SKM-1 treated with dmso at 0.1 percent for 144 hours (cell line): Measurements from ENCODE around the gene SORCS2.

Experiments
- DNase-seq: peaks from one replicate; lab custom pipeline; 2025; ENCODE audit not compliant: unreplicated experiment; lab: John Stamatoyannopoulos, UW

SORCS2 gene

DNA sequence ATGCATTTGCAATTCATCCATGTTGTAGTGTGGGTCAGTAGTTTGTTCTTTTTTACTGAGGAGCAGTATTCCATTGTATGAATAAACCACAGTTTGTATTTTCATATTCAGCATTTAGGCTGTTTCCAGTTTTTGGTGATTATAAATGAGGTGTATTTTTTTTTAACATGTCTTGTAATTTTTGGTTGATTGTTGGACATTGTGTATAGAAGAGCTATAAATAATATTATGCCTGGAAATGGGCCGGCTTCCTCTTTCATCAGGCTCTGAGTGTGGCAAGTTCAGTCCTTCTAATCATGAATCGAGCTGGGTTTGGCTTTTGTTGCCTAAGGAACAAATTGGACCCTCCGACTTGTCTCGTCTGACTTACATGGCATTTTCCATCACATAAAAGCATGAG lies 126.7 kb downstream of the SORCS2 start:
- no peak for DNase-seq

DNA sequence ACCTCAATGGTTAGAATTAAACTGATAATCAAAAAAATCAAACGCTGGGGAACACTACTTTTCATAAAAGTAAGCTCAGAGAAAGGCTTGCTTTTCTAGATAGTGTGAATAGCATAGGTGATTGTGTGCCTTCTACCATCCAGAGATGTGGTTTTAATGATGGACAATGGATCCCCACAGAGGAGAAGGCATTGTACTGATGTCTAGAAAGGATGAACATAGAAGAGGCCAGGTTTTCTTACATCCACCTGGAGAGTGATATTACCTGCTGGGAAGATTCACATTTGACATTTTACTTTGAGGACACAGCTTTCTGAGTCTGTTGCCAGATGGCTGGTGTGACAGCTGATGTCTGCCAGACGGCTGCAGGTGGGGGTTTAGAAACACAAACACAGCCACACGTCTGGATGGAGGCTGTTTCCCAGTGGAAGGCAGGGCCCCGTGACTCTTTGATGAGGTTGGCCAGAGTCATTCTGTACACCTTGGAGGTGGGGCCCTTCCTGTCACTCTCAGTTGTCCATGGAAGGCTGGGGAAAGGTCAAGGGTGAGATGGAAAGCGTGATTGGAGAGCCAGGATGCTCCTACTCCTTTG lies 128.0 kb downstream of the SORCS2 start:
- DNase-seq = no peak

DNA sequence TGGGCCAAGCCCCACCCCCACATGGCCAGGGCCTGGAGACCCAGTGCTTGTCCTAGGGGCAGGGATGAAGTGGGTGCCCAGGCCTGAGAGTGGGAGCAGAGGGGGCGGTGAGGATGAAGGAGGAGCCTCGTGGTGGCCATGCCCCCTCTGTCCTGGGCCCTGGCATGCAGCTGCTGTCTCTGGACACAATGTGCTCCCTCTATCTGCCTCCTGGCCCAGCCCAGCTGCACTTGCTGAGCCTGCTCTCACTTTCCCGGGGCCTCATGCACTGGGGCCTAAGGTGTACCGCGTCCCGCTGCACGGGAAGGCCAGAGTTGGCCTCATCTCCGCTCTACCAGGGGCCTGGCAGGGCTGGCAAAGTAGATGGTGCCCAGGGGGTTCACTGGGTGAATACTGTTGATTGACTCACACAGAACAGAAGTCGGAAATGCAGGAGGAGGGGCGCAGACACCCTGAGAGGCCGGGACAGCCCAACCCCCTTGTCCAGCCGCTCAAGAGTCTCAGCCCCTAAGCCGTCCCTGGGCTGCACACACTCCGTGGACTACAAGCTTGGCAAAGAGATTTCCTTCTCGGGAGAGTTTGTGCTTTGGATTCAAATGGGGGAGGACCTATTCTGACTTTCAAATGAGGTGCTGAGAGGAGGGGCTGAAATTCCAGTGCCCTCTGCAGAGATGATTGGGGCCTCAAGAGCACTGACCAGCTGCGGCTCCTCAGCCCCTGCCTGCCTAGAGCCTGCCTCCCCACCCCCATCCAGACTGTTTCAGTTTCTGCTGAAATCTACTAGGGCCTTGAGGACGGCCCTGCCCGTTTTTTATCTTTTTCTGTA lies 130.0 kb downstream of the SORCS2 start:
- no peak for DNase-seq

DNA sequence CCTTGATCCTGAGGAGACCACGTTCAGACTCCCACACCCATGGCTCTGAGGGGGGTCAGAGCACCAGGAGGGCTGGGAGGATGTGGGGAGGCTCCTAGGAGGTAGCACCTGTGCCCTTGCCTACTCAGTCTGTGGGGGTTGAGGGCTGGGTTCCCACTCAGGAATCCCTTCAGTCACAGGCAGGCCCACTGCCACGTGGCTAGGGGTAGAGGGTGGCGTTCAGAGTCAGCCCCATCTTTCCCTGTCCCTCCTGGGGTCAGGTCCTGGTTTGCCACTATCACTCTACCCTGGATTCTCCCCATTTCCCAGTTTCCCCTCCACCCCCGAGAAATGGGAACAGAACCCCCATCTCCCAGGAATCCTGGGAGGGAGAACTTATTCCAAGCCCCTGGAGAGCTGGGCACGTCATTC lies 131.1 kb downstream of the SORCS2 start:
- no peak for DNase-seq

DNA sequence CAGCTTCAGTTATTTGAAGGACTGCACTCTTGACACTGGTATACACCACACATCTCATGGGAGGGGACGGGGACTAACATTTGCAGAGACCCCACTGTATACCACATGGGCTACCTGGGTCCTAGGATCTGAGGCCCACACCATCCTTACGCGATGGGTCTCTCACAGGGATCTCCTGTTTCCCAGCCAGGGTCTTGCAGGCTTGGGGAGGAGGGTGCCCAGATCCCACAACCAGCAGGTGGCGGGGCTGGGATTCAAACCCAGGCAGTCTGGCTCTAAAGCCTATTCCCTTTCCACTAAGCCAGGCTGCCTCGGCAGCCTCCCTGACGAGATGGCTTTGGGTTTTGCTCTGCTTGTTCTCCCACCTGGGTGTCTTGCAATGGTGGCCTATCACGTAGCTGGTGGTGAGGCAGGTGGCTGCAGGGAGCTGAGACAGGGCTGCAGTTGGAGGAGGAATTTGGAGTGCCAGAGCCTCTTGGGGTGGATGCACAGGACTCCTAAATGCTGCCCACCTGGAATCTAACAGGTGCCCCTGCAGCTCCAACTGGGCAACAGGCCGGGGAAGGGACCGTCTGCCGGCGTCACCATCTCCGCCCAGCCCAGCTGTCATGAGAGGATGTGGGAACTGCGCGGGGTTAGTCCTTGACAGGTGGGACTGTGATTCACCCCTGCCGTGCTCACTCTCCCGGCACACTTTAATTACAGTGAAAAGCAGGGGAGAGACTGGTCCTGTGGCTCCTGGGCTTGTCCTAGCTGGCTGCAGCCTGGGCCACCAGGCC lies 131.7 kb downstream of the SORCS2 start:
- no peak for DNase-seq

DNA sequence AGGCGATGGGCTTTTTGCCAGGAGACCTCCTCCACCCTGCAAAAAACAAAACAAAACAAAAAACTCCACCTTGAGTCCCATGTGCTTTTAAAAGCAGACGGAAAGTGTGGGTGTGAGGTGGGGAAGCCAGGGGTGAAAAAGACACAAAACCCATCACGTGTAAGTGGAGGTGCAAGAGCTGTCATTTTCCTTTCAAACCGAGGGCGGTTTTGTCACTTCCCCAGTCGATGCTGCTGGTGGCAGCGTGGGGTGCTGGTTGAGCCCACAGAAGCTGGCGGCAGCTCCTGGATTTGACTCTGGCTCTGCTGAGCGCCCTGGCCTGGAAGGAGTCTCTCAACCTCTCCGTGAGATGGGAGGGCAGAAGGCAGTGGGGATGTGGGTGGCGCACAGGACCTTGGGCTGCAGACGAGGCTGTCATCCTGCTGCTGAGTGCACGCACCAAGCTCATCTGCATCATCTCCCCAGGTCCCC lies 132.3 kb downstream of the SORCS2 start:
- DNase-seq = no peak

DNA sequence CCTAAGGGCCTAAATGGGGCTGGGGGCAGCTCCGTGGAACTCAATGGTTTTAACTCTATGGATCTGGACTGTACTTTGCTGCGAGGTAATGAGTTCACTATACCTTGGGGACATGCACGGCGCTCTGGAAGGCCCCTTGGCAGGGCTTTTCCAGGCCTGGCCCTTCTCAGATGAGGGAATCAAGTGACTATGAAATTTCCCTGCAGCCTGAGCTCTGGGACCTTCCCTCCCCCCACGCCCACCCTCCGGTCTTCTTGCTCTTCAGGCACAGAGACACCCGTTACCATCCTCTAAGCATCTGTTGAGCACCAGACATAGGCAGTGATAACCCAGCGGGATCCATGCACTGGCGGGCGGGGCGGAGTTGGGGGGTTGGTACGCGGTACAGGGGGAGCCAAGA lies 133.2 kb downstream of the SORCS2 start:
- no peak for DNase-seq

DNA sequence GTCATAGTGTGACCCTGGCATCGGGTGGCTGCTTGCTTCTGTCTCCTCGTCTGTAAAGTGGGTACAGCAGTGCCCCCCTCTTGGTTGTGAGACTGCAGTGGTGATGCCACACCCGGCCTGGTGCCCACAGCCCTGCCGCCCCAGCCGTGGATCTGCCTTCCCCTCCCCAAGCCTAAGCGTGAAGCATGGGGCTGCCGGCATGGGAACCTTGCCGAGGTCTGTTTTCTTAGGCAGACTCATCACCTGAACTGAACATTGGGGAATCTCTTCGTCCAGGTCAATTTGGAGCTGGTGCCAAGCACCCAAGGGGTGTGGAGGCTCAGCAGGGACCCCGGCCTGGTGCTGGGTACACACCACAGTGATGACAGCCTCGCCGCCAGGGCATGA lies 134.0 kb downstream of the SORCS2 start:
- DNase-seq = no peak

DNA sequence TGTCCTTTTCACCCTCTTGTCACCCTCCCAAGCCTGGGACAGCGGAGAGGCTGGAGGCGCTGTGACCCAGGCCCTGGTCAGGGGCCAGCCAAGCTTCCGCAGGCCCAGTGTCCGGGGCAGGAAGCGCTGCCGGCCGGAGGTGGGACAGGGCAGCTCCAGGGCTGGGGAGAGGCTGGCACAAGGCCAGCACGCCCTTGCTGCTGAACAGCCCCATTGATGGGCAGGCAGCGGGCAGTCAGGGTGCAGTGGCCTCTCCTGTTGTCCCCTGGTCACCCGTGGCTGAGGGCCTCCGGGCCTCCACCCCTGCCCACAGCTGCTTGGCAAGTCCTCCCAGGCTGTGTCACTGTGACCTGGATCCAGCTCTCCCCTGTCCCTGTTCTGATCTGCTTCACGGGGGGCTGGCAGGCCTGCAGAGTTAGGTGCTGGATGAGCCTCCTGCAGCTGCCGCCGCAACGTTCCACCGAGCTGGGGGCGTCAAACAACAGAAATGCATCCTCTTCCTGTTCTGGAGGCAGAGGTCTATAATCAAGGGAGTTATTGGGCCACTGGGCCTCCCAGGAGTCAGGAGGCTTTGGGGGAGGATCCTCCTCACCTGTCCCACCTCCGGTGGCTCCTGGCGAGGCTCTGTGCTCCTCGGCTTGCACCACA lies 134.5 kb downstream of the SORCS2 start:
- no peak for DNase-seq

DNA sequence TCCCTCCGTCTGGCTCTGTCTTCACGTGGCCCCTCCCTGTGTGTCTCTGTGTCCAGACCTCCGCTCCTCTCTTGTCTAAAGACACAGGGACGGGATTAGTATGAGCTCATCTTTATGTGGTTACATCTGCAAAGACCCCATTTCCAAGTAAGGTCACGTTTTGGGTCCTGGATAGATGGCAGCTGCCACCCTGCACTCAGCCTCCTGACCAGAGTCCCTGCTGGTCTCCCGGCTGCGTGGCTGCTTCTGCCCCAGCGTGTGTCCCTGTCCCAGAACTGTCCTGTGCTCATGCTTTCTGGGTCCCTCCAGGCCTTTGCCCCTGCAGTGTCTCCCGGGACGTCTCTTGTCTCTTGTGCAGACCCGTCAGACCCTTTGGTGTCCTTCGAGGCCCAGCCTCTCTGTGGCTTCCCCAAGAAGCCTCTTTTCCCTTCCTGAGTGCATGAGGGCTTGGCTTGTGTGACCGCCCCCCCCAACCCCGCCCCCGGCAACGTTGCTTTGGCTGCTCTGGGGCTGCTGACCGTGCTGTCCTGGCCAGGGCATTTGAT lies 135.1 kb downstream of the SORCS2 start:
- DNase-seq = no peak

DNA sequence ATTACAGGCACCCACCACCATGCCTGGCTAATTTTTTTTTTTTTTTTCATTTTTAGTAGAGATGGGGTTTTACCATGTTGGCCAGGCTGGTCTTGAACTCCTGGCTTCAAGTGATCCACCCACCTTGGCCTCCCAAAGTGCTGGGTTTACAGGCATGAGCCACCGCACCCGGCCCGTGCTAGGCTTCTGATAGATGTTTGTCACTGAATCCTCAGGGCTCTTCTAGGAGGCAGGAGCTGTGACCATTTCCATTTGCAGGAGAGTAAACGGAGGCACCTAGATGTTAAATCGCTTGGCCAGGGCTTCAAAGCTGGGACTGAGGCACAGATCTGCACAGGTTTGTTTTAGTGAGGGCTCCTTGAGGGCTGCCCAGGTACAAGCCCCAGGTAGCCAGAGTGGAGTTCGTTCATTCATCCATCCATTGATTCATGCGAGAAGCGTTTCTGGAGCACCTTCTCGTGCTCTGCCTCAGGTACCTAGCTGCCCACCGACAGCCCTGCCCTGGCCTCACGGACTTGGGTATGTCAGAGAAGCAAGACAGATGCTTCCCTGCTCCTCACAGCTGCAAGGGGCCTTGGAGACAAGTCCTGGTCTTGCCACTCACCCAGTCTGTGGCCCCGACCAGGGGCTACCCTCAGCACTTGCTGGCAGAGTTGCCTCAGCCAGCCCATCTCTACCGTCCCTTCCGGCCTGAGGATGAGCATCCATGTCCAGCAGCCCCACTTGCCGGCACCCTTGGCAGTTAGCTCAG lies 136.0 kb downstream of the SORCS2 start:
- no peak for DNase-seq

DNA sequence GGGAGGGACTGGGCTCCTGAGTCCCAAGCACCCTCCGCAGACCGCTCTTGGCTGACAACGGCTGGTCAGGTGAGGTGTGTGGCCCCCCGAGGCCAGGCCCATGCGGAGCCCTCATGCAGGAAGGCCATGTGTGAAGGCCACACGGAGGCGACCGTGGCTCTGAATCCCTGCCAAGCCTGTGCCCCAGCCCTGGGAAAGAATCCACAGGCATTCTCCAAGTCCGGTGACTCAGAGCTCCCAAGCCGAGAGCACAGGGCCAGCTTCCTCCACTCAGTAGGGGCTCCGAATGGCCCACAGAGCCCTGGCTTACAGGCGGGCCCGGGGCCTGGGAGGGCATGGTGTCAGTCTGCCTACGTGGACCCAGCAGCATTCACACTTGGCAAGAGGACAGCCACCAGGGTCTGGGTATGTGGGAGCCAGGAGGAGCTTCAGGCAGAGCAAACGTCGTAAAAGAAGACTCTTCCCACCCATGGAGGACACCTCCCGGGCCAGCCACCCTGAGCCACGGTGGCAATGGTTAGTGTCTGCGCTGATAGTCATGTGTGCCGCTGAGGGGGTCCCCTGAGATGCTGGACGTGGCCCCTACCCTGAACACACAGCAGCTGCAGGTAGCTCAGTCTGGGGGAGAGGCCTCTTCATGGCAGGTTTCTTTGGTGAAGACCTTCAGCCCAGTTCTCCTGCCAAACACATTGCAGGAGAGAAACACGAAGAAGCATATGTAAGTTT lies 136.7 kb downstream of the SORCS2 start:
- no peak for DNase-seq

DNA sequence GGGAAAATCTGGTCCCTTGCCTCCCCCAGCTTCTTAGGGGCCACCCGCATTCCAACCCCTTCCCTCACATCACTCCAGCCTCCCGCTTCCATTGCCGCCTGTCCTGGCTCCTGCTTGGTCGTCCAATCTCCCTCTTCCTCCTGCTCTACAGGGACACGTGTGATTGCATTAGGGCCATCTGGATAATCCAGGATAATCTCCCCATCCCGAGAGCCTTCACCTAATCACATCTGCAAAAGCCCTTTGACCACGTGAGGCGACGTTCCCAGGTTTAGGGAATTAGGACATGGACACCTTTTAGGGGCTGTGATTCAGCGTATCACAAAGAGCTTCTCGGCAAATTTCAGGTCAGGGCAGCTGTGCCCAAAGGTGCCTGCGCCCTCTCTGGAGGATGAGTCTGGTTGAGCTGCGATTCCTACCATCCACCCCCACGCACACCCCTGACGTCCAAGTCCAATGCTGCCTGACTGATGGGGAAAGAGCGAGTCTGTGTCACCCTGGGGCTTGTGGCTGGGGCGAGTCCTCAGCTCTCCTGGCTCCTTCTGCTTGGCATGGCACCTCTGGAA lies 137.8 kb downstream of the SORCS2 start:
- DNase-seq = no peak

DNA sequence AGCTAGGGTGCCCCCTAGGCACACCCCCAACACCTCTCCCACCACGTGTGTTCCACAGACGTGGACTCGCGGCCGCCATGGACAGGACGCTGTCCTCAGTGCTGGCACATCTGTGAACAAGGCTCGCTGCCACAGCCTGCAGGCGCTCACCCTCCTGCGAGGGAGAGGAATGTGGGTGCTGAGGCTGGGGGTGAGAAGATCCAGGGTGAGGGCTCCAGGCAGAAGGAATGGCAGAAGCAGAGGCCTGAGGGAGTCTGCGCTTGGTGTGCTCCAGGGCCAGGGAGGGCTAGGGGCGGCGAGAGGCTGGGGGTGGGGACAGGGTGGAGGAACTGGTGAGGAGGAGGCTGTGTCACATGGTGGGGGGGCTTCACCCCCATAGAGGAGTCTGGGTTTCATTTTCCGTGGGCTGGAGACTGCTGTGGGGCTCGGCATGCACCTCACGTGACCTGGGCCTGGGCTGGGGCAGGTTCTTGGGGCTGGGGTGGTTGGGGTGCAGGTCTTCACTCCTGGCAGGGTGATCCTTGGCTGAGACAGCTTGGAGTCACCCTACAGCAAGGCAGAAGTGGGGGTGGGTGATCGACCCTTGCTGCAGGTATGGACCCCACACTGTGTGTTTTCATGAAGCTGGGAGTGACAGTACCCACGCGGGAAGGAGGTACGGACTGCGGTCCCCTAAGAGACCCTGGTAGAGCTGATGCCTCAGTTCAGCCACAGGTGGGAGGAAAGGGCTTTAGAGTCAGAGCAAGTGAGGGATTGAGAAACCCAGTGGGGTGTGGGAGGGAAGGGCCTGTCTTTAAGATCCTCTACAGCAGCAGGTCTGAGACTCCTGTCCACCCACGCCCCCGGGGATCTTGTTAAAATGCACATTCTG lies 138.7 kb downstream of the SORCS2 start:
- no peak for DNase-seq

DNA sequence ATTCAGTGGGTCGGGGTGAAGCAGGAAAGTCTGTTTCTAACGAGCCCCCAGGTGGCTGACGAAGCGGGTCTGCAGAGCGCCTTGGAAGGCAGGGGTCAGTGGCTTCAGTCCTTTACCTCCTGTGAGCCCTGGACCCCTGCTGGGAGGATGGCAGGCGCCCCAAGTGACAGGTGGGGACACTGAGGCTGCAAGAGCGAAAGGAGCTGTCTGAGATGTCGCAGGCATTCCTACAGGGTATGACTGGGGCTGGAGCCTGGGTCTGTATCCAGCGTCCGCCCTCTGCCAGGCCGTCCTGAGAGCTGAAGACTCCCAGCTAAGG lies 139.3 kb downstream of the SORCS2 start:
- DNase-seq = no peak

DNA sequence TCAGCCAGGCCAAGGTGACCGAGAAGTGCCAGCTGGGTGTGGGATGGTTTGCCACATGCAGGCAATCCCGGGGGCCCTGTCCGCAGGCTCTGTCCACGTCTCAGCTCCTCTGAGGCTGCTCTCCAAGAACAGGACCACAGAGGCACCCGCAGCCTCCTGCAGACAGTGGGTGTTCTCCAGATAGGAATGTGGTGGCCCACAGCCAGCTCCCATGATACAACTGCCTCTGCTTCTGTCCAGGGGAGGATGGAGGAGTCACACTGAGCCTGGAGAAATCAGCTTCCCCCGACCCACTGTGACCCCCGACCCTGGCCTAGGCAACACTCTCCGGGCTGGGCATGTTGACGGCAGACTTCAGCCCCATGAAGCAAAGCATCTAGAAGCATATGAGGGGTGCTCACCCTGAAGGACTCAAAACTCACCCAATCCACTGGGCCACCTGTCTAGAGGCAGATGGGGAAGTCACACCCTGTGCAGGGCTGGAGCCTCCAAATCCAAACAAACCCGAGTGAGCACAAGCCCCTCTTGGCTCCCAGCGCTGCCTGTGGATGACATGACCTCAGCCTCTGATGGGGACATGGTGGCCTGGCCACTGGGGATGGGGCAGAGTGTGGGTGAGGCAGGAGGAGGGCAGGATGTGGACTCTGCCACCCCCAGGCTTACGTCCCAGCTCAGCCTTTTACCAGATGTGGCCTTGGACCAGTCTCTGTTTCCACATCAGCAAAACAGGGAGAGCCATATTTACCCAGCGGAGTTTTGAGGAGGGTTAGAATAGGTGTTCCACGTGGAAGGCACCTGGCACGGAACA lies 140.1 kb downstream of the SORCS2 start:
- DNase-seq = no peak

DNA sequence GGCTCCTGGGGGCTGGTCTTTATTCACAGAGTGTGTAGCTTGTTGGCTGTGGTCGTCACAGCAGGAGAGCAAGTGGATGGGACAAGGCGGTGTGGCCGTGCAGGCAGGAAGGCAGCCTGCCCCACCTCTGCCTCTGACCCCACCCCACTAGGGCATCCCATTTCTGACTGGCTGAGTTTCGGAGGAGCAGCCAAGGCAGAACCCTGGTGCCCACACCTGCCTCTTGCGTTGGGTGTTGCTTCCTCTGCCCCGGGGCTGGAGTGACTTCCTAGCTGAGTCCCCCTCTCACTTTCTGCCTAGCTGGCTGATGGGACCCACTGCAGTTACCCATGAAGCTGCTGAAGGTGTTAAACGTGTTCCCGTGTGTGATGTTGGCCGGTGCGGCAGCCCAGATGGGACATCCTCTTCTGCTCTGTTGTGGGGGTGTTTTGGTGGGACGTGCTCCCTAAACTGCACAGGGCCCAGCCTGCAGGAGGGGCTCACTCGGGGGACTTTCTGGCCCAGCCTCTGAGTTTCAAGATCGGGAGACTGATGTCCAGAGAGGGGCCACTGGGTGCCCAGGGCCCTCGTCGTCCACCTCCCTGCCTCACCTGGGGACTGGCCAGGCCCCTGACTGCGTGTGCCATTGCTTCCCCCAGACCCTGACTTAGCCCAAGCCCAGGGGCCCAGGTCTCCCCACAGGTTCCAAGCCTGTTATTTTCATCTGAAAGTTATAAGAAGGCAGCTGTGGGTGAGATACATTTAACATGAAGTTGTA lies 140.9 kb downstream of the SORCS2 start:
- no peak for DNase-seq
